ENCODE data around the gene C1QB. TPM values are rescaled to one million over a fixed set of nuclear protein-coding genes. Genes with fewer than 3 reads are reported as not detected.

C1QB gene
- polyA plus RNA-seq, 2 of the 4 experiments (the other 2 are of a cell fraction), result not detected

- FAIRE-seq, result no peak
- TF ChIP-seq ATOH8 (CRISPR knock-in tag; IDR thresholded peaks at IDR 0.05; ENCODE audit: low read depth) (no peak), ELK1 (IDR thresholded peaks at IDR 0.05; ENCODE audit: low read depth, low read length) (no peak), NFE2L2 (conservative IDR thresholded peaks at IDR 0.05; ENCODE audit: low read length) (no peak)
- TF ChIP-seq, protein P1, sequence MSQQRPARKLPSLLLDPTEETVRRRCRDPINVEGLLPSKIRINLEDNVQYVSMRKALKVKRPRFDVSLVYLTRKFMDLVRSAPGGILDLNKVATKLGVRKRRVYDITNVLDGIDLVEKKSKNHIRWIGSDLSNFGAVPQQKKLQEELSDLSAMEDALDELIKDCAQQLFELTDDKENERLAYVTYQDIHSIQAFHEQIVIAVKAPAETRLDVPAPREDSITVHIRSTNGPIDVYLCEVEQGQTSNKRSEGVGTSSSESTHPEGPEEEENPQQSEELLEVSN (IDR thresholded peaks at IDR 0.05; ENCODE audit: borderline replicate concordance, low read depth), result no peak
Measured at GRCh38 chr1:22691031-22691753, 38.2 kb downstream of the C1QB start.

GRCh38 chr1:22694172-22694571 is 41.1 kb downstream of the C1QB start:
- ATAC-seq (no peak), FAIRE-seq (no peak)
- H3K4me2 ChIP-seq, result no peak overlapping the region

More at GRCh38 chr1:22691031-22691753, 38.2 kb downstream of the C1QB start:
- ChIA-PET CTCF (interaction anchor here (0.8 to 1.8 kb wide), 4 partner anchors 11 to 812 kb away, joined by 3 to 7 read pairs (median 4); no protein-coding TSS in a partner anchor), POLR2A (interaction anchor here (0.6 kb wide), 1 partner anchor 241 kb away, joined by 7 read pairs; no protein-coding TSS in a partner anchor)
- H3K4me3 ChIP-seq, result no peak overlapping the region
- H3K4me1 ChIP-seq, result 0 out of 3 replicates have a peak, but pooled peaks cover 7% of the 10 kb centered on the region
- H3K27ac ChIP-seq, result no peak overlapping the region
- no peak for DNase-seq (ENCODE audit: low read depth in 1 of 2, low spot score in 1 of 2)
- WGBS (ENCODE audit: missing lambda C conversion rate), result 72% methylated on average over 13 of the region's 13 CpGs
- no peak for ATAC-seq
- H3K9me3 ChIP-seq, result no peaks in the 10 kb centered on the region
- no peak overlapping the region for H3K4me2 ChIP-seq

More at GRCh38 chr1:22694172-22694571, 41.1 kb downstream of the C1QB start:
- H3K4me1 ChIP-seq, result 0 out of 3 replicates have a peak, but pooled peaks cover 7% of the 10 kb centered on the region
- 75% methylated on average over 5 of the region's 5 CpGs for WGBS (ENCODE audit: missing lambda C conversion rate)
- H3K4me3 ChIP-seq, result no peak overlapping the region
- DNase-seq (ENCODE audit: low read depth in 1 of 2, low spot score in 1 of 2), result no peak
- ChIA-PET CTCF (interaction anchor here (1.0 kb wide), 1 partner anchor 19 kb away, joined by 3 read pairs; no protein-coding TSS in a partner anchor), POLR2A (no interaction called here)
- TF ChIP-seq JUNB (IDR thresholded peaks at IDR 0.05), result no peak
- no peak for TF ChIP-seq ESRRA (IDR thresholded peaks at IDR 0.05; ENCODE audit: borderline replicate concordance, low read length)
- TF ChIP-seq NR3C1 (IDR thresholded peaks at IDR 0.05), result no peak
- TF ChIP-seq ZNF302 (CRISPR knock-in tag; IDR thresholded peaks at IDR 0.05), result no peak
- TF ChIP-seq HMGXB4 (CRISPR knock-in tag; IDR thresholded peaks at IDR 0.05; ENCODE audit: borderline replicate concordance), result no peak
- no peak for TF ChIP-seq EHF (CRISPR knock-in tag; IDR thresholded peaks at IDR 0.05)
- no peak for TF ChIP-seq CTCF (IDR thresholded peaks at IDR 0.05)
- no peak for TF ChIP-seq KDM1A (IDR thresholded peaks at IDR 0.05; ENCODE audit: low read depth)
- TF ChIP-seq POLR2A (IDR thresholded peaks at IDR 0.05; ENCODE audit: low read length), result no peak
- no peak for TF ChIP-seq MYC (IDR thresholded peaks at IDR 0.05; ENCODE audit: borderline replicate concordance, low read length)
- no peaks in the 10 kb centered on the region for H3K9me3 ChIP-seq
- no peak overlapping the region for H3K27ac ChIP-seq
